GM12891 (cell line): ENCODE results near the gene PRSS57.
"Not testable (repeated sequence)": the region's sequence is repeated elsewhere in the genome, so short reads cannot be mapped to it uniquely, and the experiment has no call there.

ENCODE experiments used
- DNase-seq: peaks from one replicate; pipeline ENCODE4 v3.0.0; 2011; ENCODE audit warnings: low spot score; ENCODE audit not compliant: insufficient read length
- FAIRE-seq: peaks from 2 replicates; lab custom pipeline; 2011; peaks lifted over from hg19 to GRCh38; lab: Jason Lieb, UNC
- PAX5 ChIP-seq: IDR thresholded peaks from 2 replicates; pipeline ENCODE4 v1.6.1; 2011; ENCODE audit warnings: low read length, moderate library complexity, mild to moderate bottlenecking; ENCODE audit not compliant: insufficient read depth, severe bottlenecking
- POLR2A ChIP-seq: IDR thresholded peaks from 2 replicates; pipeline ENCODE4 v1.6.1; 2011; ENCODE audit warnings: low read depth, low read length, control low read depth
- POLR2AphosphoS5 ChIP-seq: IDR thresholded peaks from 2 replicates; pipeline ENCODE4 v1.6.1; 2011; ENCODE audit warnings: low read depth, low read length, control low read depth
- POU2F2 ChIP-seq: IDR thresholded peaks from 2 replicates; pipeline ENCODE4 v1.6.1; 2011; ENCODE audit warnings: low read depth, mild to moderate bottlenecking, control low read depth, low read length, moderate library complexity
- SPI1 ChIP-seq: IDR thresholded peaks from 2 replicates; pipeline ENCODE4 v1.6.1; 2011; ENCODE audit warnings: low read depth, low read length, control low read depth
- TAF1 ChIP-seq: IDR thresholded peaks from 2 replicates; pipeline ENCODE4 v1.6.1; 2011; ENCODE audit warnings: low read depth, low read length, control low read depth

The PRSS57 gene

GRCh38 chr19:676007-676338, 19.3 kb downstream of the PRSS57 start:
- TF ChIP-seq POU2F2, result no peak
- no peak for TF ChIP-seq TAF1
- no peak for DNase-seq
- no peak for FAIRE-seq

DNA sequence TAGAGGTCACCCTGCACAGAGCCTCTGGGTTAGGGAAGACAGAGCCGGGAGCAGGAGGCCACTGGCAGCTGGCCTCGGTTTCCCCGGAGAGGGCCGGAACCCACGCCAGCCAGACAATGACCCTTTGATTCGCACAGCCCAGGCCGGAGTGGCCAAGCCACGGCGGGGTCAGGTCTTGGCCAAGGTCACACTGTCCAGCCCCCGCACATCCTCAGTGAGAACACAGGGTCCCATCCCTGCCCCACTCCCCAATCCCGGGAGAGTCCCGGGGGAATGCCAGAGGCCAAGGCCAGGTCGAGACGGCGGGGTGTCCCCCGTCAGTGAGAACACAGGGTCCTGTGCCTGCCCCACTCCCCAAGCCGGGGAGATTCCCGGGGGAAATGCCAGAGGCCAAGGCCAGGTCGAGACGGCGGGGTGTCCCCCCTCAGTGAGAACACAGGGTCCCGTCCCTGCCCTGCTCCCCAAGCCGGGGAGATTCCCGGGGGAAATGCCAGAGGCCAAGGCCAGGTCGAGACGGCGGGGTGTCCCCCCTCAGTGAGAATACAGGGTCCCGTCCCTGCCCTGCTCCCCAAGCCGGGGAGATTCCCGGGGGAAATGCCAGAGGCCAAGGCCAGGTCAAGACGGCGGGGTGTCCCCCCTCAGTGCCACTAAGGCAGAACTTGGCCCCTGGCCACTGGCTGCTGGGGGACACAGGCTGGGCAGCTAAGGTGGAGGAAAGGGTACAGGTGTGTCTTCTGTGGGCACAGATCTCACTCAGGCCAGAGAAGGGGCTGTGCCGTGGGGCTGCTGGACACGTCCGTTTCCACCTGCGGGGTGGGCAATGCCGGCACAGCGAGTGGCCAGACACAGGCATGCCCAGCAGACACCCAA, 20.7 kb downstream of the PRSS57 start:
- no peak for DNase-seq
- no peak for TF ChIP-seq POU2F2
- TF ChIP-seq SPI1, result no peak
- TF ChIP-seq TAF1, result no peak
- no peak for TF ChIP-seq POLR2AphosphoS5
- no peak for TF ChIP-seq PAX5
- TF ChIP-seq POLR2A, result no peak
- no peak for FAIRE-seq

GRCh38 chr19:670609-671075, 24.6 kb downstream of the PRSS57 start:
- FAIRE-seq, result no peak
- DNase-seq, result no peak
- TF ChIP-seq POLR2A (no peak), POLR2AphosphoS5 (no peak), PAX5 (no peak), SPI1 (no peak), POU2F2 (no peak), TAF1 (no peak)

DNA sequence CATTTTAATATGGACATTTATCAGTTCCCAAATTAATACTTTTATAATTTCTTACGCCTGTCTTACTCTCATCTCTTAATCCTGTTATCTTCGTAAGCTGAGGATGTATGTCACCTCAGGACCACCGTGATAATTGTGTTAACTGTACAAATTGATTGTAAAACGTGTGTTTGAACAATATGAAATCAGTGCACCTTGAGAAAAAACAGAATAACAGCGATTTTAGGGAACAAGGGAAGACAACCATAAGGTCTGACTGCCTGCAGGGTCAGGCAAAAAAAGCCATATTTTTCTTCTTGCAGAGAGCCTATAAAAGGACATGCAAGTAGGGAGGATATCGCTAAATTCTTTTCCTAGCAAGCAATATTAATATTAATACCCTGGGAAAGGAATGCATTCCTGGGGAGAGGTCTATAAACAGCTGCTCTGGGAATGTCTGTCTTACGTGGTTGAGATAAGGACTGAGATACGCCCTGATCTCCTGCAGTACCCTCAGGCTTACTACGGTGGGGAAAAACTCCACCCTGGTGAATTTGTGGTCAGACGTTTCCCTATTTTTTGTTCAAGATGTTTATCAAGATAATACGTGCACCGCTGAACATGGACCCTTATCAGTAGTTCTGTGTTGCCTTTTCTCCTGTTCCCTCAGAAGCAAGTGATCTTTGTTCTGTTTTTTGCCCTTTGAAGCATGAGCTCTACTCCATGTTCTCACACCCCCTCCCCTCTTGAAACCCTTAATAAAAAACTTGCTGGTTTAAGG, 26.4 kb downstream of the PRSS57 start:
- not testable (repeated sequence) for DNase-seq, FAIRE-seq

DNA sequence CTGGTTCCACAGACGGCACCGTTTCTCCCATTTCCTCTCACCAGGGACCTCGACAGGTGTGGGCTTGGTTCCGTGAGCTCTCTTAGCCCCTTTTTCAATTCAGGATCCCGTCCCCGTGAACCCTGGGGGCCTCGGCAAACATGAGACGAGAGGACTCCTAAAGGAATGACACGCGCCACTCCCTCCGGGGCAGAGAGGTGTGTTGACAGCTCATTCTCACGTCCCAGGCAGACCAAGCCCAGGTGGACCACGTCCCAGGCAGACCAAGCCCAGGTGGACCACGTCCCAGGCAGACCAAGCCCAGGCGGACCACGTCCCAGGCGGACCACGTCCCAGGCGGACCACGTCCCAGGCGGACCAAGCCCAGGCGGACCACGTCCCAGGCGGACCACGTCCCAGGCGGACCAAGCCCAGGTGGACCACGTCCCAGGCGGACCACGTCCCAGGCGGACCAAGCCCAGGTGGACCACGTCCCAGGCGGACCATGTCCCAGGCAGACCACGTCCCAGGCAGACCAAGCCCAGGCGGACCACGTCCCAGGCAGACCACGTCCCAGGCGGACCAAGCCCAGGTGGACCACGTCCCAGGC, 28.2 kb downstream of the PRSS57 start:
- not testable (repeated sequence) for DNase-seq, FAIRE-seq

- peak; percentile 52 for FAIRE-seq
- TF ChIP-seq SPI1 (no peak), PAX5 (no peak), TAF1 (no peak), POU2F2 (no peak), POLR2A (no peak), POLR2AphosphoS5 (no peak)
- DNase-seq, result peak; percentile 81
Observed at GRCh38 chr19:664913-665443, 30.3 kb downstream of the PRSS57 start.

DNA sequence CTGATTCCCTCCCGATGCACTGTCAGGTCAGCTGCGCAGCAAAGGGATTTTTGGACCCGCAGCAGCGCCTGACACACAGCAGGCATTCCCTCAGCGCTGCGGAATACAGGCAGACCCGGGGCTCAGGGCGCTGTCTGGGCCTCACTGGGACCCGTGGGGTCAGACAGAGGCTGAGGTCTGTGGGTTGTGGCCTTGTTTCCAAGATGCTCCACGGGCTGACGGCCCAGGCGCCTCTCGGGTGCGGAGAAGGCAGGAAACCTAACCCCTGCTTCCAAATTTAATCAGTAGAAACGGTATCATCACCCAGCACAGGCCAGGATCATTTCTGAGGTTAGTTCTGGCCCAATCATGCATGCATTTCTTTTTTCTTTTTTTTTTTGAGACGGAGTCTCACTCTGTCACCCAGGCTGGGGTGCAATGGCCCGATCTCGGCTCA, 31.6 kb downstream of the PRSS57 start:
- FAIRE-seq (no peak), DNase-seq (no peak)
- TF ChIP-seq POLR2AphosphoS5 (no peak), TAF1 (no peak)

- FAIRE-seq (peak; percentile 99), DNase-seq (peak; percentile 97)
- no peak for TF ChIP-seq POU2F2
- TF ChIP-seq POLR2AphosphoS5, result 0 out of 2 replicates have a peak, but pooled peaks have one; percentile 54
- TF ChIP-seq PAX5, result peak; percentile 41
- peak; percentile 25; the same call in 1 of the 2 replicates for TF ChIP-seq POLR2A
- 0 out of 2 replicates have a peak, but pooled peaks have one; percentile 42 for TF ChIP-seq TAF1
- no peak for TF ChIP-seq SPI1
Observed at GRCh38 chr19:662962-663681, 32.1 kb downstream of the PRSS57 start, which contains the start of gene RNF126. Gene RNF126 (minus strand): TSS chr19:663214. CDS start chr19:663121, 93 bp downstream.

DNA sequence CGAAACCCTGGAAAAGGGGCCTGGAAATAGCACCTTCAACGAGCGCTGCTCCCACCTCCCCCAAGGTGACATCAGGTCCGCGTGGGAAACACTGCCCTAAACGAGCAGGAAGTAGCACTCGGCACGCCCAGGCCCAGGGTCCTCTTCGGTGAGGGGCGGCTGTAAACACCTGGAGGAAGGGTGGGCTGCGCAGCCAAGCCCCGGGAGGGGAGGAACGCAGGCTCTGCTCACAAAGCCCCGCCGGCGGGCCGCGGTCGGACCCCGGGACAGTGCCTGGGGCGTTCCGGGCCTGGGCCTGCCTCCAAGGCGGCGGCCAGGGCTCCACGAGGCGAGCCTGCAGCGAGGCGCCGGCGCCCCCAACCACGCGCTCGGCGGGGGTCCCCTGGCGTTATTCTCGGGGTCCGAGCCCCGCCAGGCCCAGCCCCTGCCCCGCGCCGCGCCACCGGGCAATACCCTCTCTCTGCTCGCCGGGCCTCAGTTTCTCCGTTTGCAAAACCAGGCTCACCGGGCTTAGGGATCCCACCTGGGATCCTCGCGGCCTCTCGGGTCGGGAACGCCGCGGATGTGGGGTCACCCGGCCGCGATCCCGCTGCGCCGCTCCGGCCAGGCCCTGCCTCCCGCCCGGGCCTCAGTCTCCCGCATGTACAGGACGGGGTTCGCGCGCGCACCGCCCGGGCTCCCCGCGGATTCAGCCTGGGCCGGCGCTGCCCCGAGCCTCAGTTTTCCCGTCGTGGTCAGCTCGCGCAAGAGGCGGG, 32.9 kb downstream of the PRSS57 start:
- FAIRE-seq, result peak; percentile 94
- DNase-seq, result no peak

More for the DNA sequence above, 32.9 kb downstream of the PRSS57 start:
- TF ChIP-seq POU2F2 (peak; percentile 32; the same call in 1 of the 2 replicates), TAF1 (no peak), PAX5 (no peak), POLR2AphosphoS5 (peak; percentile 39; the same call in 1 of the 2 replicates), POLR2A (peak; percentile 63), SPI1 (no peak)
